ENCODE measurements around the gene ZBTB11. TPM values are rescaled to one million over a fixed set of nuclear protein-coding genes. Genes with fewer than 3 reads are reported as not detected.
A peak's percentile ranks its signal among the peaks of the same experiment; 100 is the strongest.
"Not testable (repeated sequence)": the region's sequence is repeated elsewhere in the genome, so short reads cannot be mapped to it uniquely, and the experiment has no call there.

ZBTB11 gene
- total RNA-seq, 1 donor from 2014 or later, result 18.4 TPM

DNA sequence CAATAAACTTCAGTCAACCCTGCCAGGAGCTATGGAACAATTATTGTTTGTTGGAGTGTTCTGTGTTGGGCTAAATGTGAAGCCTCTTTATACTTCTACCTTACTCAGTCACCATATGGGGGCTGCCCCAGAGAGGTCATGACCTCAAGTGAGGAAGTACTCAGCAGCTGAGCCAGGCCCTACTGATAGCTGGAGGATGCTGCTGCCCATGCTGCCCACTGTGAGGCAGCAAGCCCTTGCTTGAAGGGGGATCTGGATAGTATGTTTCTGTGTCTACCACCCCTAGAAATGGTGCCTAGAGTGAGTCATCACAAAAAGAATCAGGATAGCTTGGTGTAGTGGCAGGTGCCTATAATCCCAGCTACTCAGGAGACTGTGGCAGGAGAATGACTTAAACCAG, 14.0 kb upstream of the ZBTB11 start:
- DNase-seq (ENCODE audit: low read depth, low spot score), result no peak

DNA sequence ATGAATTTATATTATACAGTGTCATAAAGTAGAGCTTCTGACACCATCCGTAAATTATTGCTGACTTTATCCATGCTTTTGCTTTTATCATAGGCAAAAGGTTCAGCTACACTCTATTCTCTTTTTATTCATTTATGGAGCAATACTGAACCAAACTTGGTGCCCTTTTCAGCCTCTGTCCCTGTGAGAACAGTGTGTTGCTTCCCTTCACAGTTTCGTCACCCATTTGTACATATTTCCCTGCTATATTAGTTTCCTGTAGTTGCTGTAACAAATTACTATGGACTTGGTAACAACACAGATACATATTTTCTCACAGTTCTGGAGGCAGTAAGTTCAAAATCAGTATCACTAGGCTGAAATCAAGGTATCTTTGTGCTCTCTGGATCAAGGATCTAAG, 12.4 kb upstream of the ZBTB11 start:
- no peak for DNase-seq (ENCODE audit: low read depth, low spot score)

DNA sequence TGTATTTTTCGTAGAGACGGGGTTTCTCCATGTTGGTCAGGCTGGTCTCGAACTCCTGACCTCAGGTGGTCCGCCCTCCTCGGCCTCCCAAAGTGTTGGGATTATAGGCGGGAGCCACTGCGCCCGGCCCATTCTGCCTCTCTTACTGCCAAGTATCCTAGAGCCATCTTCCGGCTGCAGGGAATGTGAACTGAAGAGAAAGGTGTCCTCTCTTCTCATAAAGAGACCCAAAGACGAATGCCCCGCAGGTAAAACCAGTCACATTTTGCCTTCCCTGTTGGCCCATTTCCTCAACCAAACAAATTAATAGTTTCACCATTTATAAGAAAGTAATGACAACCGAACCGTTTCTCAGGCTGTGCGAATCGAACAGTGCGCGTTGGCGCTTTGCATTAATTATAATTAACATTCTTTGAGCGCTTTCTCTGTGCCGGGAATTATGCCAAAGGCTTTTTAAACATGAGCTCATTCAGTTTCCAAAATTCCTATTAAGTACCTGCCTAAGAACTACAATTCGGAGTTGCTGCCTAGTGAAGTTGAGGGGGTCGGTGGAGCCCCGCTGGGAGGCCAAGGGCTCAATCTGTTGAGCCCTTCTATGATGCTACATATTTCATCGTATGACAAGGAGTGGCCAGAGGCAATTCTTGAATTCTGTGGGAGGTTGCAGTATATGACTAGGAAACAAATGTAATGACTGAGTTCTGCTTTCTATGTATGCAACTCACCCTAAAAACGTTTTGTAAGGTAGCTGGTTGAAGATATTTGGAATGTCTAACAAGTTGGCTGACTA, 10.4 kb upstream of the ZBTB11 start:
- no peak for DNase-seq (ENCODE audit: low read depth, low spot score)

DNA sequence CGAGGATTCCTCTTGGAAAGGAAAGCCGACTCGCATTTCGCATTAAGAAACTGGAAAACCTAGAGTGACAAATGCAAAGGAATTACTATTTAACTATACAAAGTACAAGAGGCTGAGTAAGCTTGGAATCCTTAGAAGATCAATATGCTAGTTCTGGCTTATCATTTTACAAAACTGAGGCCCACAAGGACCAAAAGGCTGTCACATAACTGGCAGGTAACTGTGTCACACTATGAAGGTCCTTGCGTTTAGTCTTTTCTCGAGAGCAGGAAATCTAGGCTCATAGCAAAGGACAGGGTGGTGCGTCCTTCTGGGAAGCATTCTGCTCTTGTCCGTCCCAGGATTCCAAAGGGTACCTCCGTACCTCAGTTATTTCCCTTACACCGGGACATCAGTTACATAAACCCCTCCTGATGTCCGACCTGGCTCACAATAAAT, 9.0 kb upstream of the ZBTB11 start:
- DNase-seq (ENCODE audit: low read depth, low spot score), result no peak

DNA sequence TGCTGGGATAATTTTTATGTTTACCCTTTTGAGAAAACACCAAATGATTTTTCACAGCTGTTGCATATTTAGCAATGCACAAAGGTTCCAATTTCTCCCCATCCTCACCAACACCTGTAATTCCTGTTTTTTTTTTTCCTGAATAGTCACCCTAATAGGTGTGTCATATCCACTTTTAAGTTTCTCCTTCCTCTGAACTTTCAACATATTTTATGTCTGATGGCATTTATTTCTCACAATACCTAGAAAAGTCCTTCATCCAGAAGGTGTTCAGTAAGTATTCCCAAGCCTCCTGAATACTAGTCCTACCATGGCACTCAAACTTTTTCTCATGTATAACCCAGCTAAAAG, 8.1 kb upstream of the ZBTB11 start:
- no peak for DNase-seq (ENCODE audit: low read depth, low spot score)

DNA sequence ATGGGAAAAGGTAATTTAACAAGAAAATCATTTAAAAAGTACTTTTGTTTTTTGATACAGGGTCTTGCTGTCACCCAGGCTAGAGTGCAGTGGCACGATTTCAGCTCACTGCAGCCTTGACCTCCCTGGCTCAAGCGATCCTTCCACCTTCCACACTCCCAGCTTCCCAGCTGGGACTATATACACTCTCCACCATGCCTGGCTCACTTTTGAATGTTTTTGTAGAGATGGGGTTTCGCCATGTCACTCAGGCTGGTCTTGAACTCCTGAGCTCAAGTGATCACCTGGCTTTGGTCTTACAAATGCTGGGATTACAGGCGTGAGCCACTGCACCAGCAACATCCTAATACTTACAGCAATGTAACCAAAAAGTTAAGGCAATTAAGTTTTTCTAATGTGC, 3.5 kb upstream of the ZBTB11 start:
- no peak for DNase-seq (ENCODE audit: low read depth, low spot score)

DNA sequence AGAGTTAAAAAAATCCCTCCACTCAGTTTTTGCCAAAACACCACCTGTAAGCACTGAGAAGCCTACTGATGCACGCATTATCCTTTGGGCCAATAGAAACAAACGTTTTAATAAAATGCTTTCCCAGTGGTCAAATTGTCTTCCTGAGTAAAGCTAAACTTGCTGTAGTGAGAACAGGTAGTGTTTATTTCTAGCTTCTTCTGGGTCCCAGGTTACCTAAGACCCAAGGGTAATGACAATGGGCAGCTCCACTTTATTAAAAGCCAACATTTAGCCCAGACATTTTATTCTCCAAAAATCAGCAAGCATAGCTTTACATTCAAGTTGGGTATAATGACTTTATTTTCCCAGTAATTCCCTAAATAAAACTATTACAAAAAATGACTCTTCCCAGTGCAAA, 1.9 kb upstream of the ZBTB11 start:
- DNase-seq (ENCODE audit: low read depth, low spot score), result not testable (repeated sequence)

DNA sequence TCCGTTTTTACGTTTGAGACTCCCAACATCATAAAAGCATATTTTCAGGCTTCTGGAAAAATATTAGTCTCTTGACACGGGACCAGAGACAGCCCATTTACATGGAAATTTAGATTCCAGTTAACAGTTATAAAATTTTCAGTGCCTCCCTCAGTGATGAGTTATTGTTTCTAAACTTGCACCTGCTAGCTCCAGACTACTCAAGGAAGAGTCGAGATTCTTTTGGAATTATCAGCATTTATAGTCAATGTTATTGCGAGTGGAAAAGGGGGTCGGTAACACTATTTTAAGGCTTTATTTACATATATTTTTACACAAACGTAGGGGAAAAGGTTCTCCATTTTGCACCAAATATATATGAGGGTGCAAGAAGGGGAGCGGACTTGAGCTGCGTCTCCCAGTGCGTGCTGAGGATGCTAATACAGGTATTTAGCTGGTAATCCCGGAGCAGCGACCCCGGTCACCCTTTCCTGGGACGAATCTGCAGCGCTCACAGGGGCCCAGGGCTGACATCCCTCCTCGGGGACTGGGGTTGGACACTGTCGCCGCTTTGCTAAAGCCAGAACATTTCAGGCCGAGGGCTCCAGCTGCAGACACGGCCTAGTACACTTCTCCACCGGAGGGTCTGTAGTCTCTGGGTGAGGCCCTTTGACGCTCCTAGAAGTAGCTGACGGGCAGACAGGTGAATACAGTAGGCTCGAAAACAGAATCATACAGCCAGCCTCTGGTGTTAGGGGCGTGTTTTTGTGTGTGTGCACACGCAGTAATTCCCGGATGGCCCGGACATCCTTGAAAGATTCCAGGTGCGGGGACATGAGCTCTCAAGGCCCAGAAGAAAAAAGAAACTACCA, 729 bp upstream of the ZBTB11 start:
- DNase-seq (ENCODE audit: low read depth, low spot score), result no peak

DNA sequence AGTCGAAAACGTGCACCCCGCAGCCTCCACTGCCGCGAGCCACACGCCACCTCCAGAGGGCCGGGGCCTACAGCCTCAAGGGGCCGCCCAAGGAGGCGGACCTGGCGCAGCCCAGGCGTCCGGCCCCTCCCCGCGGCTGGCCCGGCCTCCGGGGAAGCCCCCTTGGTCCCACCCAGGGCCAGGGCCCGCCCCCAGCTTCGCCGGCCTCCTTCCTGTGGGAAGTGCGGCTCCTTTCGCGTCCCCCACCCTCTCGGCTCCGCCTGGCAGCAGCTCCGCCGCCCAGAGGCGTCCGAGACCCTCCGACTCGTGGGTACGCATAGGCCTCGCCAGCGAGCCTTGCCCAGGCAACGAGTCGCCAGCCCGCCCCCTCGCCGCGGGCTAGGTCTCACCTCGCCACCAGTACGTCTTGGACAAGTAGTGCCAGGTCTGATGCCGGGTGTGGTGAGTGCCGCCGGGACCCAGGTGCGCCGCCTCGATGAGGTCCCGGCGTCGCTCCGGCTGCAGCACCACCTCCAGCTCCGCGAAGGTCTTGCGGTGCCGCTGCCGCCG, 642 bp downstream of the ZBTB11 start:
- DNase-seq (ENCODE audit: low read depth, low spot score), result peak; percentile 82

DNA sequence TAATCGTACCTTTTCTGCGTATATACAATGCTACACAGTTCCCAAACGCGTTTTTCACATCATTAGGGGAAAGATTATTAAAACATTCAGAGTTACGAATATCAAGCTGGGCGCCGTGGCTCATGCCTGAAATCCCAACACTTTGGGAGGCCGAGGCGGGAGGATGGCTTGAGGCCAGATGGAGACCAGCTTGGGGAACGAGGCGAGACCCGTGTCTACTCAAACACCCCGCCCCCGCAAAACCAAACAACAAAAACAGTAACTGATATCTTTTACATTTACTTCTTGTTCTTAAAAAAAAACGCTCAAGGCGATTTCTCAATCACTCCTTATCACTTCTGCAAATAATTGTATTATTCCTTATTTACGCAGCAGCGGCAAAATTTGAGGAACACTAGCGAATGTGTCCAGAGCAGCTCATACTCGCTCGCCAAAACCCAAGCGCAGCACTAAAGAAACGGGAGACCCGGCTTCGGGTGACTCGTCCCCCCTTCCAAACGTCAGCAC, 1.2 kb downstream of the ZBTB11 start:
- no peak for DNase-seq (ENCODE audit: low read depth, low spot score)

DNA sequence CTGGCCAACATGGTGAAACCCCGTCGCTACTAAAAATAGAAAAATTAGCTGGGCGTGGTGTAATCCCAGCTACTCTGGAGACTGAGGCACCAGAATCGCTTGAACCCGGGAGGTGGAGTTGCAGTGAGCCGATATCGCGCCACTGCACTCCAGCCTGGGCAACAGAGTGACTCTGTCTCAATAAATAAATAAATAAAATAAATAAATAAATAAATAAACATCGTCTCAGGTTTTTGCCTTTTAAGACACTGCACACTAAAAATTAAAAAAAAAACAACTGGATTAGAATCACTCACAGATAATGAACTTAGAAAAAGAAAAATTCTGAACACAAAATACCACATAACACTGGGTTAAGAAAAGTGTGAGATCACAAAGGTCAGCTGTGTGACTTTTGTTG, 2.4 kb downstream of the ZBTB11 start:
- DNase-seq (ENCODE audit: low read depth, low spot score), result no peak

DNA sequence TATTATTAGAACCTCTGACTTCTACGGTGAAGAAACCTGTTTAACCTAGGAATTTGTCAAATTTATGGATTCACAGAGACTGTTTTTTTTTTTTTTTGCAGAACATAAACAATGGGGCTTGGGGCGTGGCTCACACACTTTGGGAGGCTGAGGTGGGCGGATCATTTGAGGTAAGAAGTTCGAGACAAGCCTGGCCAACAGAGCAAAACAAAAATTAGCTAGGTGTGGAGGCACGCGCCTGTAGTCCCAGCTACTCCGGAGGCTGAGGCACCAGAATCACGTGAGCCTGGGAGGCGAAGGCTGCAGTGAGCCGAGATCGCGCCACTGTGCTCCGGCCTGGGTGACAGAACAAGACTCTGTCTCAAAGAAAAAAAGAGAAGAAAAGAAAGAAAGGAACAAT, 3.0 kb downstream of the ZBTB11 start:
- no peak for DNase-seq (ENCODE audit: low read depth, low spot score)

DNA sequence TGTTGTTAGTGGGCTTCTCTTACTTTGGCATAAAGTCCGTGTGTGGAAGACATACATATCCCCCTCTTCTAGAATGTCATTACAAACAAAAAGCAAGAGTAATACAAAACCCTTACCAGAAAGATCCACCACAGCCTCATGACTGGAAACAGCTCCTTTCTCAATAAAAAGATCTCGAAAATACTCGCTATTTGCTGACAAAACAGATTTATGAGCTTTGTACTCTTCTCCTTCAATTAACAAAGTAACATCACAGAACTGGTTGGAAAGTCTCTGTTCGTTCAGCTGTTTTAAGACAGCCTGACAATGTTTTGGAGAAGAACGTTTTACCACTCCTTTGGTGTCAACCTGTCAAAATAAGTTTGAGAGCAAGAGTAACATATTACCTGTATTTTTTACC, 5.9 kb downstream of the ZBTB11 start:
- no peak for DNase-seq (ENCODE audit: low read depth, low spot score)

DNA sequence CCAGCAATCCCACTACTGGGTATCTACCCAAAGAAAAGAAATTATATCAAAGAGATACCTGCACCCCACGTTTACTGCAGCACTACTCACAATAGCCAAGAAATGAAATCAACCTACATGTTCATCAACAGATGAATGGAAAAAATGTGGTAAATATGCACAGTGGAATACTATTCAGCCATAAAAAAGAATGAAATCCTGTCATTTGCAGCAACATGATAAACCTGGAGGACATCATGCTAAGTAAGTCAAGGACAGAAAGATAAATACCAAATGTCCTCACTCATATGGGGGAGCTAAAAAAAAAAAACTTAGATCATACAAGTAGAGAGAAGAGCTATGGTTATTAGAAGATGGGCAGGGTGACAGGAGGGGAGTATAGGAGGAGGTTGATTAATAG, 9.1 kb downstream of the ZBTB11 start:
- no peak for DNase-seq (ENCODE audit: low read depth, low spot score)

DNA sequence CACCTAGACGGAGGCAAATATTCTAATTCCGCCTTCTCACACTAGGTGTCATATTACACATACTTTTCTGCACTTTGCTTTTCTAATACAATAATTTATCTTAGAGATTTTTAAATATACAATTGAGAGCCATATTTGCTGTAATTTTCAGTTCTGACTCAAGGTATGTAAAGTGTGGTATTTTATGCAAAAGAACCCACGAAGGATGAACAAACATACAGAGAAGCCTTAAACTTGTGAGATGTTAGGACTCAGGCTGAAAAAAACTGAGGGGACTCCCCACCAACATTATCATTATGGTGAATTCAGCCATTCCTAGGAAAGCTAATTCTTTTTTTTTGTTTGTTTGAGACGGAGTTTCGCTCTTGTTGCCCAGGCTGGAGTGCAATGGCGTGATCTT, 9.6 kb downstream of the ZBTB11 start:
- DNase-seq (ENCODE audit: low read depth, low spot score), result no peak

DNA sequence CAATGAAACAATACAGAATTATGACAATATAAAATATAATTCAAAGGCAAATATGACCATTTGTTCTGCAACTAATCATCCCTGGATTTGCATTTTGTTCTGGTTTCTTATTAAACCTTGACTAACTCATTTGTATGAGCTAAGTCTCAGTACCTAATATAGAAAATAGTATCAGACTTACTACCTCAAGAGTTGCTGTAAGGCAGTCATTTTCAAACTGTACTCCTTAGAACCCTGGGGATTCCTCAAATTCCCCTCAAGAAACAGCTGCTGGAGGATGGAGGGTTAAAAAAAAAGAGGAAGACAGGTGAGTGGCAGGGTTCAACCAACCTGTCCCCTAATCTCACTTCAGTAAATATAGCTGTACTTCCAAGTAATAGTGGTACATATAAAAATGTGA, 11.1 kb downstream of the ZBTB11 start:
- DNase-seq (ENCODE audit: low read depth, low spot score), result no peak

DNA sequence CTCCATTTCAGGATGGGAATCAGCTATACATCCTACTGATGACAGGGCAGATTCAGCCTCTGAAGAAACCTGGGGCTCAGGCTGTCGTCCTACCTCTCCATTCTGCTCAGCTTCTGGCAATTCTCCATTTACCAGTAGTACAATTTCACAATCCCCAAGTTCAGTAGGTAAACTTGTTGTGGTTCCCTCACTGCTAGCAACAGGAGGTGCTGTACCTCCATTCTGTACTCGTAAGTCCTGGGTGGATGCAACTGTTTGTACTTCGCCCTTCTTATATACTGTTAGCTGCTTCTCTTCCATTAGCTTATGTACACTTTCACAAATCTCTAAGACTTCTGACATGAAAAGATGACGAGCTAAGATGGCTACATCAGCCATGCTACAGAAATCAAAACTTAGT, 11.6 kb downstream of the ZBTB11 start:
- DNase-seq (ENCODE audit: low read depth, low spot score), result no peak

DNA sequence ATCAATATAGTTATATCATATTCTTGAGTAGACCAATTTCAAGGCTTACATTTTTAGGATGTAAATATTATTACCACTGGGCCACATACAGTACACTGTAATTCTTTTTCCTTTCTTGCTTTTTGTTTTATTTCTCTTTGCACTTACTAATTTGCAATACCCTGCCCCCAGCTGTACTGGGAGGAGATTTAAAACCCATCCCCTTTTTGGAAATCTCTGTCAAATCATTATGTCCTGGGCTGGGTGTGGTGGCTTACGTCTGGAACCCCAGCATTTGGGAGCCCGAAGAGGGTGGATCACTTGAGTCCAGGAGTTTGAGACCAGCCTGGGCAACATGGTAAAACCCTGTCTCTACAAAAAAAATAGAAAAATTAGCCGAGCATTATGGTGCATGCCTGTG, 16.2 kb downstream of the ZBTB11 start:
- no peak for DNase-seq (ENCODE audit: low read depth, low spot score)

DNA sequence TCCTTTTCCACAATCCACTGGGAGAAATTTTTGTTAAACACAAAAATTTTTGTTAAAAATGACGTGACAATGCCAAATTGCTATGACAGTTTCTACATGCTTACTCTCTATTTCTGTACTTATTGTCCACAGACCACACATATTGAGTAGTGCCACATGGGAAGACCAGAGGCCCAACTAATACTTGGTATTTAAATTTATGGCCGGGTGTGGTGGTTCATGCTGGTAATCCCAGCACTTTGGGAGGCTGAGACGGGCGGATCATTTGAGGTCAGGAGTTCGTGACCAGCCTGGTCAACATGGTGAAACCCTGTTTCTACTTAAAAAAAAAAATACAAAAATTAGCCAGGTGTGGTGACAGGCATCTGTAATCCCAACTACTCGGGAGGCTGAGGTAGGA, 20.3 kb downstream of the ZBTB11 start:
- no peak for DNase-seq (ENCODE audit: low read depth, low spot score)

DNA sequence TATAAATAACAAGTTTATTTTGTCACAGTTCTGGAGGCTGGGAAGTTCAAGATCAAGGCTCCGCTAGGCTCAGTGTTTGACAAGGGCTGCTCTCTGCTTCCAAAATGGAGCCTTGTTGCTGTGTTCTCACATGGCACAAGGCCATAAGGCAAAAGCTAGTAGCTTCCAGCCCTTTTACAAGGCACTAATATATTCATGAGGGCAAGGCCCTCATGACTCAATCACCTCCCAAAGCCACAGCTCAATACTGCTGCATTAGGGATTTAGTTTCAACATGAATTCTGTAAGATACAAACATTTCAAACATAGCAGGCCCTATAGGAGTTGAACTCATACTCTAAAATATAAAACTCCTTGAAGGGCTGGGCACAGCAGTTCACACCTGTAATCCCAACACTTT, 30.2 kb downstream of the ZBTB11 start:
- no peak for DNase-seq (ENCODE audit: low read depth, low spot score)

DNA sequence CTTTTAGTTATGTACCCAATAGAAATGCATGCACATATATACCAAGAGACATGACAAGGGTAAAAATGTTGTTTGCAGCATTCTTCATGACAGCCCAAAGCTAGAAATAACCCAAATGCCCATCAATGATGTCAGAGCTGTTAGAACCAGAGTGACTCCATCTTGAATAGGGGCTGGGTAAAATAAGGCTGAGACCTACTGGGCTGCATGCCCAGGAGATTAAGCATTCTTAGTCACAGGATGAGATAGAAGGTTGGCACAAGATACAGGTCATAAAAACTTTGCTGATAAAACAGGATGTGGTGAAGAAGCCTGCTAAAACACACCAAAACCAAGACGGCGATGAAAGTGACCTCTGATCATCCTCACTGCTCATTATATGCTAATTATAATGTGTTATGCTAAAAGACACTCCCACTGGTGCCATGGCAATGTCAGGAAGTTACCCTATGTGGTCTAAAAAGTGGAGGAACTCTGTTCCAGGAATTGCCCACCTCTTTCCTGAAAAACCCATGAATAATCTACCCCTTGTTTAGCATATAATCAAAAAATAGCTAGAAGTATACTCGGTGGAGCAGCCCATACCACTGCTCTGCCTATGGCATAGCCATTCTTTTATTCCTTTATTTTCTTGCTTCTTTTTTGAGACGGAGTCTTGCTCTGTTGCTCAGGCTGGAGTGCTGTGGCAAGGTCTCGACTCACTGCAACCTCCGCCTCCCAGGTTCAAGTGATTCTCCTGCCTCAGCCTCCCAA, 32.9 kb downstream of the ZBTB11 start:
- DNase-seq (ENCODE audit: low read depth, low spot score), result no peak
